HTERT RPE-1 (cell line): ENCODE data around the gene TPX2.

ENCODE experiments used
- in situ Hi-C: fragments of 300-500 bp; cut with MboI; formaldehyde crosslinking; loops from 4 replicates; pipeline ENCODE4 v1.14.3; 2020; ENCODE audit warnings: low sequenced_read_pairs

The TPX2 gene

GRCh38 chr20:31830406-31830981 is 91.4 kb downstream of the TPX2 start:
- in situ Hi-C loops: no loop called here

GRCh38 chr20:31831211-31831610 is 92.1 kb downstream of the TPX2 start:
- in situ Hi-C loops: no loop called here

- in situ Hi-C loops: no loop called here
These were observed 92.7 kb downstream of the TPX2 start for GRCh38 chr20:31831771-31832306.

GRCh38 chr20:31833130-31833930 is 94.2 kb downstream of the TPX2 start:
- in situ Hi-C loops: no loop called here

GRCh38 chr20:31833931-31834521 is 94.9 kb downstream of the TPX2 start:
- in situ Hi-C loops: no loop called here

- in situ Hi-C loops: no loop called here
These were observed 96.5 kb downstream of the TPX2 start for GRCh38 chr20:31835554-31835953.

- in situ Hi-C loops: no loop called here
These were observed 97.1 kb downstream of the TPX2 start for GRCh38 chr20:31835977-31836852.

- in situ Hi-C loops: no loop called here
These were observed 97.9 kb downstream of the TPX2 start for GRCh38 chr20:31836853-31837608.

- in situ Hi-C loops: no loop called here
These were observed 98.9 kb downstream of the TPX2 start for GRCh38 chr20:31837896-31838397.

GRCh38 chr20:31838646-31839292 is 99.7 kb downstream of the TPX2 start:
- in situ Hi-C loops: no loop called here

- in situ Hi-C loops: no loop called here
These were observed 100.8 kb downstream of the TPX2 start for GRCh38 chr20:31839782-31840487.

- in situ Hi-C loops: no loop called here
These were observed 102.1 kb downstream of the TPX2 start for GRCh38 chr20:31840906-31841816.

- in situ Hi-C loops: no loop called here
These were observed 102.8 kb downstream of the TPX2 start for GRCh38 chr20:31841928-31842327.

- in situ Hi-C loops: no loop called here
These were observed 103.5 kb downstream of the TPX2 start for GRCh38 chr20:31842471-31843157.

GRCh38 chr20:31843288-31843687 is 104.2 kb downstream of the TPX2 start:
- in situ Hi-C loops: no loop called here

- in situ Hi-C loops: no loop called here
These were observed 104.8 kb downstream of the TPX2 start for GRCh38 chr20:31843881-31844280.

- in situ Hi-C loops: no loop called here
These were observed 105.7 kb downstream of the TPX2 start for GRCh38 chr20:31844737-31845299.
